Measurements from ENCODE around the gene CSTPP1.

GRCh38 chr11:47111318-47111804 lies 174.8 kb downstream of the CSTPP1 start:
- TF ChIP-seq CTCF (IDR thresholded peaks at IDR 0.05) (no peak), EZH2phosphoT487 (IDR thresholded peaks at IDR 0.05) (no peak)
